HUES48 (cell line): ENCODE results near the gene CAMTA2.

Experiments used
- H3K27ac ChIP-seq: one replicate; pipeline ENCODE4 v1.7.0; 2013; ENCODE audit warnings: low read depth, low read length, inconsistent platforms
- H3K27me3 ChIP-seq: 2 replicates; pipeline ENCODE4 v1.6.1; 2013; ENCODE audit warnings: mild to moderate bottlenecking, low read length; ENCODE audit not compliant: control insufficient read depth, insufficient read depth
- H3K36me3 ChIP-seq: 2 replicates; pipeline ENCODE4 v1.6.1; 2013; ENCODE audit warnings: low read length; ENCODE audit not compliant: control insufficient read depth, insufficient read depth
- H3K4me1 ChIP-seq: 2 replicates; pipeline ENCODE4 v1.6.1; 2013; ENCODE audit warnings: mild to moderate bottlenecking, low read length; ENCODE audit not compliant: control insufficient read depth, insufficient read depth
- H3K4me3 ChIP-seq: 2 replicates; pipeline ENCODE4 v1.5.1; 2013; ENCODE audit warnings: mild to moderate bottlenecking, low read depth, low read length
- H3K9ac ChIP-seq: 2 replicates; pipeline ENCODE4 v1.6.1; 2013; ENCODE audit warnings: mild to moderate bottlenecking, low read depth, low read length, moderate library complexity
- H3K9me3 ChIP-seq: 2 replicates; pipeline ENCODE4 v1.6.1; 2013; ENCODE audit warnings: low read length; ENCODE audit not compliant: control insufficient read depth, insufficient read depth

Gene CAMTA2

GRCh38 chr17:4978726-4979125 lies 8.7 kb downstream of the CAMTA2 start:
- Histone ChIP-seq H3K27me3 (peaks cover 31% of the 10 kb centered on the region), H3K9me3 (no peaks in the 10 kb centered on the region), H3K4me3 (no peak overlapping the region), H3K27ac (no peak overlapping the region), H3K9ac (no peak overlapping the region), H3K4me1 (peaks cover 4% of the 10 kb centered on the region; the same call in 1 of the 2 replicates), H3K36me3 (peaks cover 18% of the 10 kb centered on the region; the same call in 1 of the 2 replicates)

- no peak overlapping the region for H3K9ac ChIP-seq
- no peak overlapping the region for H3K27ac ChIP-seq
- peaks cover 31% of the 10 kb centered on the region for H3K27me3 ChIP-seq
- H3K4me3 ChIP-seq, result no peak overlapping the region
- no peaks in the 10 kb centered on the region for H3K9me3 ChIP-seq
- peaks cover 6% of the 10 kb centered on the region for H3K4me1 ChIP-seq
- peaks cover 24% of the 10 kb centered on the region; the same call in 1 of the 2 replicates for H3K36me3 ChIP-seq
Measured at GRCh38 chr17:4974115-4974670, 13.3 kb downstream of the CAMTA2 start.

GRCh38 chr17:4973256-4974114 lies 14.0 kb downstream of the CAMTA2 start:
- peaks cover 24% of the 10 kb centered on the region; the same call in 1 of the 2 replicates for H3K36me3 ChIP-seq
- H3K27me3 ChIP-seq, result peaks cover 28% of the 10 kb centered on the region
- H3K4me3 ChIP-seq, result no peak overlapping the region
- no peaks in the 10 kb centered on the region for H3K9me3 ChIP-seq
- peaks cover 12% of the 10 kb centered on the region for H3K4me1 ChIP-seq
- H3K9ac ChIP-seq, result no peak overlapping the region
- H3K27ac ChIP-seq, result no peak overlapping the region

GRCh38 chr17:4972752-4973151 lies 14.7 kb downstream of the CAMTA2 start:
- Histone ChIP-seq H3K9me3 (no peaks in the 10 kb centered on the region), H3K4me3 (no peak overlapping the region), H3K36me3 (peaks cover 19% of the 10 kb centered on the region; the same call in 1 of the 2 replicates), H3K4me1 (peaks cover 12% of the 10 kb centered on the region), H3K9ac (no peak overlapping the region), H3K27ac (no peak overlapping the region), H3K27me3 (peaks cover 21% of the 10 kb centered on the region)

- Histone ChIP-seq H3K27ac (no peak overlapping the region), H3K9me3 (no peaks in the 10 kb centered on the region), H3K4me1 (peaks cover 12% of the 10 kb centered on the region), H3K27me3 (peaks cover 17% of the 10 kb centered on the region), H3K36me3 (peaks cover 15% of the 10 kb centered on the region; the same call in 1 of the 2 replicates), H3K9ac (no peak overlapping the region), H3K4me3 (no peak overlapping the region)
Measured at GRCh38 chr17:4972322-4972721, 15.2 kb downstream of the CAMTA2 start.

- H3K36me3 ChIP-seq, result peaks cover 15% of the 10 kb centered on the region; the same call in 1 of the 2 replicates
- H3K9me3 ChIP-seq, result no peaks in the 10 kb centered on the region
- no peak overlapping the region for H3K27ac ChIP-seq
- H3K4me3 ChIP-seq, result no peak overlapping the region
- peaks cover 12% of the 10 kb centered on the region for H3K4me1 ChIP-seq
- H3K9ac ChIP-seq, result no peak overlapping the region
- peaks cover 17% of the 10 kb centered on the region for H3K27me3 ChIP-seq
Measured at GRCh38 chr17:4971826-4972225, 15.6 kb downstream of the CAMTA2 start.

- Histone ChIP-seq H3K27ac (no peak overlapping the region), H3K9ac (no peak overlapping the region), H3K4me1 (peaks cover 12% of the 10 kb centered on the region), H3K36me3 (peaks cover 18% of the 10 kb centered on the region), H3K9me3 (peaks cover 3% of the 10 kb centered on the region; the same call in 1 of the 2 replicates), H3K27me3 (peaks cover 12% of the 10 kb centered on the region), H3K4me3 (no peak overlapping the region)
Measured at GRCh38 chr17:4970273-4970672, 17.2 kb downstream of the CAMTA2 start.

- H3K4me3 ChIP-seq, result peak overlapping the region; percentile 97
- peaks cover 6% of the 10 kb centered on the region for H3K27me3 ChIP-seq
- peaks cover 5% of the 10 kb centered on the region; the same call in 1 of the 2 replicates for H3K9me3 ChIP-seq
- H3K36me3 ChIP-seq, result peaks cover 20% of the 10 kb centered on the region
- H3K9ac ChIP-seq, result peak overlapping the region; percentile 53; the same call in 1 of the 2 replicates
- H3K27ac ChIP-seq, result peak overlapping the region; percentile 99
- H3K4me1 ChIP-seq, result peaks cover 12% of the 10 kb centered on the region
Measured at GRCh38 chr17:4969551-4970173, 17.8 kb downstream of the CAMTA2 start.

- peak overlapping the region; percentile 53 for H3K9ac ChIP-seq
- peaks cover 12% of the 10 kb centered on the region for H3K4me1 ChIP-seq
- H3K36me3 ChIP-seq, result peaks cover 20% of the 10 kb centered on the region
- peak overlapping the region; percentile 99 for H3K27ac ChIP-seq
- H3K4me3 ChIP-seq, result peak overlapping the region; percentile 97
- peaks cover under 1% of the 10 kb centered on the region; the same call in 1 of the 2 replicates for H3K27me3 ChIP-seq
- peaks cover 5% of the 10 kb centered on the region; the same call in 1 of the 2 replicates for H3K9me3 ChIP-seq
Measured at GRCh38 chr17:4969047-4969550, 18.4 kb downstream of the CAMTA2 start.

- Histone ChIP-seq H3K4me3 (peak overlapping the region; percentile 97), H3K27ac (peak overlapping the region; percentile 99), H3K36me3 (peaks cover 20% of the 10 kb centered on the region), H3K9me3 (peaks cover 5% of the 10 kb centered on the region; the same call in 1 of the 2 replicates), H3K4me1 (peaks cover 12% of the 10 kb centered on the region), H3K27me3 (no peaks in the 10 kb centered on the region), H3K9ac (peak overlapping the region; percentile 57)
Measured at GRCh38 chr17:4968486-4969046, 18.9 kb downstream of the CAMTA2 start.
